Left cardiac atrium (tissue), 4 donors: ENCODE results near the gene MCFD2. TPM values are rescaled to one million over a fixed set of nuclear protein-coding genes. Genes with fewer than 3 reads are reported as not detected.
"Not testable (repeated sequence)": the region's sequence is repeated elsewhere in the genome, so short reads cannot be mapped to it uniquely, and the experiment has no call there.

Source experiments
- ATAC-seq, 2 donors: fragments of 200-7000 bp; cut with Tn5 transposase; one replicate each; pipeline ENCODE4 v1.9.1; 2020; ENCODE audit warnings: mild to moderate bottlenecking in 2 of 2, moderate library complexity in 2 of 2
- DNase-seq: peaks from one replicate; pipeline ENCODE4 v3.0.0-alpha.2; 2020
- intact Hi-C, 2 donors: fragments of 100-400 bp; cut with DNase I; formaldehyde crosslinking; loops; one replicate each; pipeline versions ENCODE4 v1.14.1 to v1.15.1; 2022 to 2023
- total RNA-seq, 2 donors: library from RNA; stranded (reverse); fragmentation: NEBNext Ultra II Directional; extraction: Animal tissue kit (Norgen Biotek cat#: 25700); gene quantifications; one replicate each; pipeline ENCODE4 v1.2.1, GENCODE V29; 2021
- donor health status: DM: no; HTN: yes; CAD: no.
- donor health status: DM: no; HTN: yes; CAD: no; lungs with severe emphysema.
- donor health status: DM: yes; HTN: yes; CAD: no.
- donor health status: Dilated cardiomyopathy.

Gene MCFD2
- total RNA-seq, 2 donors from 2014 or later, result 65.4 to 88.7 TPM

- intact Hi-C loops, result no loop called here
- ATAC-seq (peak in 1 of 2 donors; percentile 70), DNase-seq (no peak)
Measured at GRCh38 chr2:46909771-46910419, 5.7 kb downstream of the MCFD2 start.

GRCh38 chr2:46909150-46909549, 6.5 kb downstream of the MCFD2 start:
- ATAC-seq (no peak), DNase-seq (no peak)
- intact Hi-C loops, result no loop called here

GRCh38 chr2:46904908-46905678, 10.5 kb downstream of the MCFD2 start:
- ATAC-seq, DNase-seq, intact Hi-C loops: not testable (repeated sequence)

- intact Hi-C loops, DNase-seq, ATAC-seq: not testable (repeated sequence)
Measured at GRCh38 chr2:46902980-46903379, 12.6 kb downstream of the MCFD2 start.

DNA sequence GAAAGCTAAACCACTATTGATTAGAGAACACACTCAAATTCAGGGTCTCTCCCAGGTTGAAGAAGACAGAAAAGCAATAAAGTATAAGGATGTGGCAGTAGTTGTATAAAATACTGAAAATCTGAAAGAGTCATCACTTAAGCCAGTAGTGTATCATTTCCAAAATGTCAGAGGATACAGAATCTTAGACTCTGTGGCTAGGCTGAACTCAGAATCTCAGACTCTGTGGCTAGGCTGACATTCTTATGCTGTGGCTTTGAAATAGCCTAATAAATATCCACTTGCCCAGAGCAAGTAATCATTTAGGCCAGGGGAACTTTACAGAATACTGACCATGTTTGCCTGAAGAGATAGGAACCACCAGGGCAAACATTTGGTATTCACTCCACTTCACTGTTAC, 13.1 kb downstream of the MCFD2 start:
- no peak for DNase-seq
- intact Hi-C loops, result no loop called here
- no peak for ATAC-seq

GRCh38 chr2:46901611-46902010, 14.0 kb downstream of the MCFD2 start:
- DNase-seq (no peak), ATAC-seq (no peak)
- intact Hi-C loops, result no loop called here

- DNase-seq (no peak), ATAC-seq (no peak)
- intact Hi-C loops, result no loop called here
Measured at GRCh38 chr2:46900381-46900780, 15.2 kb downstream of the MCFD2 start.

- ATAC-seq, result no peak
- no peak for DNase-seq
- intact Hi-C loops, result loop anchor here in 1 of 2 donors (10.0 kb wide), 1 partner anchor 894 kb away; no protein-coding TSS in a partner anchor
Measured at GRCh38 chr2:46899053-46899452, 16.6 kb downstream of the MCFD2 start.

DNA sequence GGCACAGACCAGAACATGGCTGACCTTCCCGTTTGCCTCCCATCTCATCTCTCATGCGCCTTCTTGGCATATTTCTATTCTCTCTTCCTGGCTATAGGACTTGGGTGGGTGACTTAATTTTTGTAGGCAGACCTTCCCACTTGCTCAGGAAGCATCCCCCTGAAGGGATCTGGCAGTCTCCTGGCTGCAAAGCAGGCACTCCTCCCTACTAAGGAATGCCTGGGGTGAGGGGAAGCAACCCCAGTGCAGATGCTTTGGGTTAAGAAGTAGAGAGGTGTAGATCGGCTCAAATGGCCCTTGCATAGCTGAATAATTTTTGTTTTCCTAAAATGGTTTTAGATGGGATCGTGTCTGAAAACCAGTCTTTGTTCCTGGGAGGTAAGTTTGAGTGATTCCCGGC, 17.6 kb downstream of the MCFD2 start:
- ATAC-seq (no peak), DNase-seq (no peak)
- intact Hi-C loops, result loop anchor here in 1 of 2 donors (10.0 kb wide), 1 partner anchor 893 kb away; no protein-coding TSS in a partner anchor

DNA sequence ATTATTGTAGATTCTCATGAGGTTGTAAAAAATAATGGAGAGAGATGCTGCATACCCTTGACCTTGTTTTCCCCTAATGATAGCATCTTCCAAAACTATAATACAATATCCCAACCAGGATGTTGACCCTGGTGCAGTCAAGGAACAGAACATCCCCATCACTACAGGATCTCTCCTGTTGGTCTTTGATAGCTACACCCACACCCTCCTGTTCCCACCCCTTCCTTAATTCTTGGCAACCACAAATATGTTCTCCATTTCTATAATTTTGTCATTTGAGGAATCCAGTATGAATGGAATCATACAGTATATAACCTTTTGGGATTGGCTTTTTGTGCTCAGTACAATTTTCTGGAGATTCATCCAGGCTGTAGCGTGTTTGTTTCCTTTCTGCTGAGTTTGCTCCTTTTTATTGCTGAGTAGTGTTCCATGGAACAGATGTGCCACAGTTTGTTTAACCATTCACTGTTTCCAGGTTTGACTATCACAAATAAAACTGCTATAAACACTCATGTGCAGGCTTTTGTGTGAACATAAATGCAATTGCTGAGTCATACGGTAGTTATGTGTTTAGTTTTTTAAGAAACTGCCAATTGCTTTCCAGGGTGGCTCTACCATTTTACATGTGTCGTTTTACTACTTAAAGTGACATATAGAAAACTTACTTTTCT, 22.2 kb downstream of the MCFD2 start:
- intact Hi-C loops, result loop anchor here in 1 of 2 donors (10.0 kb wide), 1 partner anchor 889 kb away; no protein-coding TSS in a partner anchor
- ATAC-seq (no peak), DNase-seq (no peak)

DNA sequence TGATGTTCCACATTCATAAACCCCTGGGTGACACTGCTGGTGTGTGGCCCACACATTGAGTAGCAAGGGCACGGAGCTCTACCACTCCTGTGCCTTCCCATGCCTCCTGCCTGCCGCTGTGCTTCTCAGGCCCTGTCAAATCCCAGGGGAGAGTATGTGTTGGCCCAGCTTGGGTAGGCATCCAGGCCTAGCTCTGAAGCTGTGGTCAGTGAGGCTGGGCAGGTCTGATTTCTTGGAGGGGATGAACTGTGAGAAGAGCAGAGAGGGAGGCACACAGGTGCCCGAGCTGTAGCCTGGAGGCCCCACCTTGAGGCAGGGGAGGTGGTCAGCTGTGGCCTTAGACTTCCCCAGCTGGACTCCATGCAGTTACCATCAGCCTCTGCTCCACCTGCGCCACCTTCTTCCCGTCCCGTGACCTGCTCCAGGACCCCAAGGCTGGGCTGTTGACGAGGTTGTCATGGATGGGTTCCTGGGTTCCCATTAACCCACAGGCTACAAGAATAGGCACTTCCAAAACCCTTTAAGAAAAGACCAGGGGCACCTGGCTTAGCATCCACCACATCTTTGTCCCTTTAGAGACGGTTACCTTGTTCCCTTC, 23.6 kb downstream of the MCFD2 start:
- ATAC-seq (no peak), DNase-seq (no peak)
- intact Hi-C loops, result loop anchor here in 1 of 2 donors (10.0 kb wide), 1 partner anchor 887 kb away; no protein-coding TSS in a partner anchor

DNA sequence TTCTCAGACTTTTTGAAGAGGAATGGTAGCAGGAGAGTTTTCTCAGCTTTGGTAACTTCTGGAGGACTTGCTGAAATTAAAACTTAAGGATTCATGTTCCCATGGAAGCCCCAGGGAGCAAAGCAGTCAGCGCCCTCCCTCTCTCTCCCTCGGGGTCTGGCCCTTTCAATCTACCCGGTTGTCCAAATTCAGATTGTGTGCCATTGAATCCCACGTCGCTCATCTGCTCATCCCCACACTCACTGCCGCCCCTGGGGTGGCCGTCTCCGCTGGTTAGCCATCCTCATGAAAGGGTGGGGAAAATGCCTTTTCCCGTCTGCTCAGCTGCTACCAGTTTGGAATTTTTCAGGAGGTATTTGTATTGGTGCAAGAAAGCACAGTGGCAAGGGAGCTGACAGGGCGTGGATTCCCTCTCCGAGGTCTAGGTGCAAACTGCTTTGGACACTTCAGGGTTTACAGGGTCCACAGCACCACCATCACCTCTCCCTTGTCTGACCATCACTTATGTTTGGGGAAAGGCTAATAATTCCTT, 27.1 kb downstream of the MCFD2 start:
- DNase-seq, result no peak
- intact Hi-C loops, result loop anchor here in 1 of 2 donors (2.0 kb wide), 1 partner anchor 256 kb away; no protein-coding TSS in a partner anchor
- ATAC-seq, result peak in 1 of 2 donors; percentile 7

DNA sequence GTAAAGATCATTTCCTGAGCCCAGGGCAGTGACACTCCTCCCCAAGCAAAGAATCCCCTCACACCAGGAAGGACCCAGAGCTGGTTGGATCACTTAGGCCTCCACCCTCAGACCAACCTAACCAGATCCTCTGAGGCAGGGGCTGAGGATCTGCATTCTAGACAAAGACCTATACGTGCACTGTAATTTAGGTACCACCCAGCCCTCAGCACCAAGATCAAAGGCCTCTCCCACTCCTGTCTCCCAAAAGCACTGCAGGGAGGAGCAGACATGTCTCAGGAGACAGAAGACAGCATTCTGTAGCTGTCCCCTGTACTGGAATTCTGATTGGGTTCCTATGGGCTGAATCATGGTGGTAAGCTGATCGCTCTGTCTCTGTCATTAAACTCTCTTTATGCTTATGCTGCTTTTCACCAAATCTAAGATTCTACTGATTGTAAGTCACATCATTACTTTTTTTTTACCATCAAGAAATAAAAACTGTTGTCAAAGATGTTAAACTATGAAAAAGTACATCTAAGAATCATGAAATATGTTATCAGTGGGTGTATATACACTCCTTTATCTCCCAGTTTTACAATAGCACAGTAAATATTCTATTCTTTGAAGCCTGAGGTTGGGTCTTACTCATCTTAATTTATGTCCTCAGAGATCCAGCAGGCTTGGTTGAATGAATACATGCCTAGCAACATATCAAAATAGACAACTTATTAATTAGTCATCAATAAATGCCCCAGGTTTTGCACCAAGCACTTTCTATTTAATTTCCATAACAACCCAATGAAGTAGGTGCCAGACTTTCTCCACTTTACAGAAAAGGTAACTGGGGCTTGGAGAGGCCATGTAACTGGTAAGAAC, 28.3 kb downstream of the MCFD2 start:
- intact Hi-C loops, result no loop called here
- DNase-seq (no peak), ATAC-seq (no peak)

DNA sequence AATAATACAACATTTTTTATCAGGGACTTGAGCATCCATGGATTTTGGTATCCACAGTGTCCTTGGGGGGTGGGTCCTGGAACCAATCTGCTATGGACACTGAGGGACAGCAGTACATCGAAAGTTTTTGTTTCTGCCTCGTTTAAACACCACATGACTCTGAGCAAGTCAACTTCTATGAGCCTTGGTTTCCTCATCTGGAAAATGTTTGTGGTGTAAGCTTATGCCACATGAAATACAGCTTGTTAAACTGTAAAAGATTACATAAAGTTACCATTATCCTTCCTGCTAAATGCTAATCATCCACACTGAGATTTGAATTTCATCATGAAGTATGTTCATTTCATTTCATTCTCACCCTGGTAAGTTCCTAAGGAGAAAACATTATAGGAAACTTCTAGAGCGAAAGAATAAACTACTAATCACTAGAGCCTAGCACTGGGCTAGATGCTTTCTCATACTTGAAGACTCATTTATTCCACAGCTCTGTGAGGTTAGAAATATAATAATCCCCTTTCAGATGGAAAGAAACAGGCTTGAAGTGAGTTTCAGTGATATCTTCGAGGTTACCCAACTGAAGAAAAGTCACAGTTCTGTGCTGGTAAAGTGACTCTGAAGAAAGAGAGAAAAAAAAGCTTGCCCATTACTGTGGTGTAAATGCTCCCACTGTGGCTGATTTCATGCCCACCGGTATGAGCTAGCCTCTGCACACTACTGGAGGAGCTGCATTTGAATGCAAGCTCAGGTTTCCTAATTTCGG, 29.2 kb downstream of the MCFD2 start:
- intact Hi-C loops, result no loop called here
- ATAC-seq (no peak), DNase-seq (no peak)

- ATAC-seq, result peak in 1 of 2 donors; percentile 9
Measured at GRCh38 chr2:46885376-46885775, 30.2 kb downstream of the MCFD2 start.

GRCh38 chr2:46879511-46879910, 36.1 kb downstream of the MCFD2 start:
- ATAC-seq (no peak), DNase-seq (no peak)
- intact Hi-C loops, result no loop called here

More at GRCh38 chr2:46885376-46885775, 30.2 kb downstream of the MCFD2 start:
- intact Hi-C loops, result no loop called here
- no peak for DNase-seq

DNA sequence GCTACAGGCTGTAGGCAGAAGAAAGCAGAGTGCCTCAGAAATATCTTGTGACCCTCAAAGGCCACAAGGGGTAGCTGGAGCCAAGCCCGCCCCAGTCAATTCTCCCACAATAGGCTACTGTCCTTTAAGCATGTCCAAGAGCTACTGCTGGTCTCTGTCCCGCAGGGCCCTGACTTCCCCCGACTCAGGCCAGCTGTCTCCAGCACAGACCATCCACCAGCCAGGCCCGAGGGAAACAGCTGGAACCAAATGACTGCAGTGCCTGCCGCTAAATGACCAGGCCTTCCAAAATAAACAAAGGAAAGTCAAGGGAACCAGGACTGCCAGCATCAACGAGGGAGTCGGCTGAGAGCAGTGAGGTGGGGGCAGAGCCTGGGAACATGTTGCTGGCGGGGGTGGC, 36.7 kb downstream of the MCFD2 start:
- DNase-seq (peak; percentile 79), ATAC-seq (peak; percentile 66 to 73)
- intact Hi-C loops, result no loop called here
